ENCODE measurements around the gene KIAA0040. TPM values are rescaled to one million over a fixed set of nuclear protein-coding genes. Genes with fewer than 3 reads are reported as not detected.

The KIAA0040 gene
- total RNA-seq, 1 experiment from 2014 or later: 15.0 TPM

DNA sequence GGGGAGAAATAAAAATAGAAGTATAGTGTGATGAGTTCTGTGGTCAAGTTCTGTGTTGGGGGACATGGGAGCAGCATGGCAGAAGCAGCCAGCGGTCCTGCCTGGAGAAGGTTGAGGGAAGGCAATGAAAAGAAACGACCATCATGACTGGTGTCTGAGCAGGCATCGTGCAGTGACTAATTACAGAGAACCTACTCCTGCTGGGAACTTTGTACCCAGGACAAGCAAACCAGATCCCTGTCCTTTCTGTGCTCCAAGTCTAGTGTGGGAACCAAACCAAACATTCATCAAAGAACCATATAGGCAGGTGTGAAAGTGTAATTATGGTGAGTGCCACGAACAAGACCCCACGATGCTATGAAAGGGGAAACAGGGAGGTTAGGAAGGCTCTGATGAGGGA is 25.8 kb downstream of the KIAA0040 start (continued):
- TF ChIP-seq, protein P1, sequence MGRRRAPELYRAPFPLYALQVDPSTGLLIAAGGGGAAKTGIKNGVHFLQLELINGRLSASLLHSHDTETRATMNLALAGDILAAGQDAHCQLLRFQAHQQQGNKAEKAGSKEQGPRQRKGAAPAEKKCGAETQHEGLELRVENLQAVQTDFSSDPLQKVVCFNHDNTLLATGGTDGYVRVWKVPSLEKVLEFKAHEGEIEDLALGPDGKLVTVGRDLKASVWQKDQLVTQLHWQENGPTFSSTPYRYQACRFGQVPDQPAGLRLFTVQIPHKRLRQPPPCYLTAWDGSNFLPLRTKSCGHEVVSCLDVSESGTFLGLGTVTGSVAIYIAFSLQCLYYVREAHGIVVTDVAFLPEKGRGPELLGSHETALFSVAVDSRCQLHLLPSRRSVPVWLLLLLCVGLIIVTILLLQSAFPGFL (CRISPR knock-in tag; IDR thresholded peaks at IDR 0.05; ENCODE audit: borderline replicate concordance): no peak
- no peak for TF ChIP-seq TEAD4 (CRISPR knock-in tag; IDR thresholded peaks at IDR 0.05)
- TF ChIP-seq SMAD3 (CRISPR knock-in tag; IDR thresholded peaks at IDR 0.05; ENCODE audit: borderline replicate concordance): no peak
- TF ChIP-seq GABPB1 (CRISPR knock-in tag; IDR thresholded peaks at IDR 0.05): no peak
- no peak for TF ChIP-seq TP53 (CRISPR knock-in tag; IDR thresholded peaks at IDR 0.05)
- no peak for TF ChIP-seq FOXJ3 (CRISPR knock-in tag; IDR thresholded peaks at IDR 0.05; ENCODE audit: borderline replicate concordance)
- no peak for TF ChIP-seq ATF1 (CRISPR knock-in tag; IDR thresholded peaks at IDR 0.05)
- TF ChIP-seq, protein P2, sequence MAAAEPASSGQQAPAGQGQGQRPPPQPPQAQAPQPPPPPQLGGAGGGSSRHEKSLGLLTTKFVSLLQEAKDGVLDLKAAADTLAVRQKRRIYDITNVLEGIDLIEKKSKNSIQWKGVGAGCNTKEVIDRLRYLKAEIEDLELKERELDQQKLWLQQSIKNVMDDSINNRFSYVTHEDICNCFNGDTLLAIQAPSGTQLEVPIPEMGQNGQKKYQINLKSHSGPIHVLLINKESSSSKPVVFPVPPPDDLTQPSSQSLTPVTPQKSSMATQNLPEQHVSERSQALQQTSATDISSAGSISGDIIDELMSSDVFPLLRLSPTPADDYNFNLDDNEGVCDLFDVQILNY (CRISPR knock-in tag; IDR thresholded peaks at IDR 0.05): no peak
- no peak for TF ChIP-seq ZNF263 (CRISPR knock-in tag; IDR thresholded peaks at IDR 0.05; ENCODE audit: low read depth)
- TF ChIP-seq ELF4 (CRISPR knock-in tag; IDR thresholded peaks at IDR 0.05; ENCODE audit: low read depth): no peak
- TF ChIP-seq OVOL2 (CRISPR knock-in tag; IDR thresholded peaks at IDR 0.05; ENCODE audit: borderline replicate concordance): no peak

DNA sequence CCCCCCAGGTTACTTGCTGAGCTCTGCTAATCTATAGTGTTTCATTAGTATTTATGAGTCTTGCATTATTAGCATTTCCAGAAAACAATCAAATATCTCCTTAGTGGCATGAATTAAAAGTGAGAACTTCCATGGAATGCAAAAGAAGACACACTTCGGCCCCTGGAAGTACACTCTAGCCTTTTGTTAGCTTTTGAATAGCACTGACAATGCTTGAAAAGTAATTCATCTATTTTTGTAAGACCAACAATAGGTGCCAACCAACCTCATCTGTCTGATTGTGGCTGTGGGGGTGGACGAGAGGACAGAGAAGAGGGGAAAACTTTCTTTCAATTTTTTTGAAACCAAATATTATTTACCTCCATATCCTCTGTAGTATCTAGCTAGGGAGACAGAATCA is 27.8 kb downstream of the KIAA0040 start:
- DNase-seq (ENCODE audit: low spot score): no peak
- ChIA-PET CTCF (interaction anchor here (0.7 to 3.3 kb wide), 7 partner anchors 10 to 556 kb away, joined by 3 to 30 read pairs (median 8); no protein-coding TSS in a partner anchor), POLR2A (no interaction called here)
- no peak for ATAC-seq
- Mint-ChIP-seq H3K4me1 (no peaks in the 10 kb centered on the region), H3K27me3 (ENCODE audit: low read depth) (no peaks in the 10 kb centered on the region), H3K27ac (no peak overlapping the region), H3K4me3 (no peak overlapping the region), H3K9me3 (0 out of 2 replicates have a peak, but pooled peaks cover 3% of the 10 kb centered on the region), H3K36me3 (peaks cover 7% of the 10 kb centered on the region)
- no peak for TF ChIP-seq MYBL2 (CRISPR knock-in tag; IDR thresholded peaks at IDR 0.05)
- TF ChIP-seq, protein P3, sequence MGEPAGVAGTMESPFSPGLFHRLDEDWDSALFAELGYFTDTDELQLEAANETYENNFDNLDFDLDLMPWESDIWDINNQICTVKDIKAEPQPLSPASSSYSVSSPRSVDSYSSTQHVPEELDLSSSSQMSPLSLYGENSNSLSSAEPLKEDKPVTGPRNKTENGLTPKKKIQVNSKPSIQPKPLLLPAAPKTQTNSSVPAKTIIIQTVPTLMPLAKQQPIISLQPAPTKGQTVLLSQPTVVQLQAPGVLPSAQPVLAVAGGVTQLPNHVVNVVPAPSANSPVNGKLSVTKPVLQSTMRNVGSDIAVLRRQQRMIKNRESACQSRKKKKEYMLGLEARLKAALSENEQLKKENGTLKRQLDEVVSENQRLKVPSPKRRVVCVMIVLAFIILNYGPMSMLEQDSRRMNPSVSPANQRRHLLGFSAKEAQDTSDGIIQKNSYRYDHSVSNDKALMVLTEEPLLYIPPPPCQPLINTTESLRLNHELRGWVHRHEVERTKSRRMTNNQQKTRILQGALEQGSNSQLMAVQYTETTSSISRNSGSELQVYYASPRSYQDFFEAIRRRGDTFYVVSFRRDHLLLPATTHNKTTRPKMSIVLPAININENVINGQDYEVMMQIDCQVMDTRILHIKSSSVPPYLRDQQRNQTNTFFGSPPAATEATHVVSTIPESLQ (CRISPR knock-in tag; IDR thresholded peaks at IDR 0.05): no peak
- no peak for TF ChIP-seq ZNF263 (CRISPR knock-in tag; IDR thresholded peaks at IDR 0.05; ENCODE audit: low read depth)
- TF ChIP-seq, protein P4, sequence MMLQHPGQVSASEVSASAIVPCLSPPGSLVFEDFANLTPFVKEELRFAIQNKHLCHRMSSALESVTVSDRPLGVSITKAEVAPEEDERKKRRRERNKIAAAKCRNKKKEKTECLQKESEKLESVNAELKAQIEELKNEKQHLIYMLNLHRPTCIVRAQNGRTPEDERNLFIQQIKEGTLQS (CRISPR knock-in tag; conservative IDR thresholded peaks at IDR 0.05): no peak
- TF ChIP-seq, protein P5, sequence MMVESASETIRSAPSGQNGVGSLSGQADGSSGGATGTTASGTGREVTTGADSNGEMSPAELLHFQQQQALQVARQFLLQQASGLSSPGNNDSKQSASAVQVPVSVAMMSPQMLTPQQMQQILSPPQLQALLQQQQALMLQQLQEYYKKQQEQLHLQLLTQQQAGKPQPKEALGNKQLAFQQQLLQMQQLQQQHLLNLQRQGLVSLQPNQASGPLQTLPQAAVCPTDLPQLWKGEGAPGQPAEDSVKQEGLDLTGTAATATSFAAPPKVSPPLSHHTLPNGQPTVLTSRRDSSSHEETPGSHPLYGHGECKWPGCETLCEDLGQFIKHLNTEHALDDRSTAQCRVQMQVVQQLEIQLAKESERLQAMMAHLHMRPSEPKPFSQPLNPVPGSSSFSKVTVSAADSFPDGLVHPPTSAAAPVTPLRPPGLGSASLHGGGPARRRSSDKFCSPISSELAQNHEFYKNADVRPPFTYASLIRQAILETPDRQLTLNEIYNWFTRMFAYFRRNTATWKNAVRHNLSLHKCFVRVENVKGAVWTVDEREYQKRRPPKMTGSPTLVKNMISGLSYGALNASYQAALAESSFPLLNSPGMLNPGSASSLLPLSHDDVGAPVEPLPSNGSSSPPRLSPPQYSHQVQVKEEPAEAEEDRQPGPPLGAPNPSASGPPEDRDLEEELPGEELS (CRISPR knock-in tag; IDR thresholded peaks at IDR 0.05): no peak
- TF ChIP-seq, protein P6, sequence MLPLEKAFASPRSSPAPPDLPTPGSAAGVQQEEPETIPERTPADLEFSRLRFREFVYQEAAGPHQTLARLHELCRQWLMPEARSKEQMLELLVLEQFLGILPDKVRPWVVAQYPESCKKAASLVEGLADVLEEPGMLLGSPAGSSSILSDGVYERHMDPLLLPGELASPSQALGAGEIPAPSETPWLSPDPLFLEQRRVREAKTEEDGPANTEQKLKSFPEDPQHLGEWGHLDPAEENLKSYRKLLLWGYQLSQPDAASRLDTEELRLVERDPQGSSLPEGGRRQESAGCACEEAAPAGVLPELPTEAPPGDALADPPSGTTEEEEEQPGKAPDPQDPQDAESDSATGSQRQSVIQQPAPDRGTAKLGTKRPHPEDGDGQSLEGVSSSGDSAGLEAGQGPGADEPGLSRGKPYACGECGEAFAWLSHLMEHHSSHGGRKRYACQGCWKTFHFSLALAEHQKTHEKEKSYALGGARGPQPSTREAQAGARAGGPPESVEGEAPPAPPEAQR (CRISPR knock-in tag; IDR thresholded peaks at IDR 0.05): no peak
- TF ChIP-seq IRF2 (CRISPR knock-in tag; IDR thresholded peaks at IDR 0.05; ENCODE audit: borderline replicate concordance, low read depth): no peak
- no peak for TF ChIP-seq CREB1 (CRISPR knock-in tag; IDR thresholded peaks at IDR 0.05)
- no peak for TF ChIP-seq ZNF317 (CRISPR knock-in tag; IDR thresholded peaks at IDR 0.05; ENCODE audit: borderline replicate concordance, low read depth)
- TF ChIP-seq FOXK1 (CRISPR knock-in tag; IDR thresholded peaks at IDR 0.05): no peak
- TF ChIP-seq SOX15 (CRISPR knock-in tag; IDR thresholded peaks at IDR 0.05): no peak
- TF ChIP-seq, protein P7, sequence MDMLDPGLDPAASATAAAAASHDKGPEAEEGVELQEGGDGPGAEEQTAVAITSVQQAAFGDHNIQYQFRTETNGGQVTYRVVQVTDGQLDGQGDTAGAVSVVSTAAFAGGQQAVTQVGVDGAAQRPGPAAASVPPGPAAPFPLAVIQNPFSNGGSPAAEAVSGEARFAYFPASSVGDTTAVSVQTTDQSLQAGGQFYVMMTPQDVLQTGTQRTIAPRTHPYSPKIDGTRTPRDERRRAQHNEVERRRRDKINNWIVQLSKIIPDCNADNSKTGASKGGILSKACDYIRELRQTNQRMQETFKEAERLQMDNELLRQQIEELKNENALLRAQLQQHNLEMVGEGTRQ (CRISPR knock-in tag; IDR thresholded peaks at IDR 0.05): no peak
- TF ChIP-seq, protein P8, sequence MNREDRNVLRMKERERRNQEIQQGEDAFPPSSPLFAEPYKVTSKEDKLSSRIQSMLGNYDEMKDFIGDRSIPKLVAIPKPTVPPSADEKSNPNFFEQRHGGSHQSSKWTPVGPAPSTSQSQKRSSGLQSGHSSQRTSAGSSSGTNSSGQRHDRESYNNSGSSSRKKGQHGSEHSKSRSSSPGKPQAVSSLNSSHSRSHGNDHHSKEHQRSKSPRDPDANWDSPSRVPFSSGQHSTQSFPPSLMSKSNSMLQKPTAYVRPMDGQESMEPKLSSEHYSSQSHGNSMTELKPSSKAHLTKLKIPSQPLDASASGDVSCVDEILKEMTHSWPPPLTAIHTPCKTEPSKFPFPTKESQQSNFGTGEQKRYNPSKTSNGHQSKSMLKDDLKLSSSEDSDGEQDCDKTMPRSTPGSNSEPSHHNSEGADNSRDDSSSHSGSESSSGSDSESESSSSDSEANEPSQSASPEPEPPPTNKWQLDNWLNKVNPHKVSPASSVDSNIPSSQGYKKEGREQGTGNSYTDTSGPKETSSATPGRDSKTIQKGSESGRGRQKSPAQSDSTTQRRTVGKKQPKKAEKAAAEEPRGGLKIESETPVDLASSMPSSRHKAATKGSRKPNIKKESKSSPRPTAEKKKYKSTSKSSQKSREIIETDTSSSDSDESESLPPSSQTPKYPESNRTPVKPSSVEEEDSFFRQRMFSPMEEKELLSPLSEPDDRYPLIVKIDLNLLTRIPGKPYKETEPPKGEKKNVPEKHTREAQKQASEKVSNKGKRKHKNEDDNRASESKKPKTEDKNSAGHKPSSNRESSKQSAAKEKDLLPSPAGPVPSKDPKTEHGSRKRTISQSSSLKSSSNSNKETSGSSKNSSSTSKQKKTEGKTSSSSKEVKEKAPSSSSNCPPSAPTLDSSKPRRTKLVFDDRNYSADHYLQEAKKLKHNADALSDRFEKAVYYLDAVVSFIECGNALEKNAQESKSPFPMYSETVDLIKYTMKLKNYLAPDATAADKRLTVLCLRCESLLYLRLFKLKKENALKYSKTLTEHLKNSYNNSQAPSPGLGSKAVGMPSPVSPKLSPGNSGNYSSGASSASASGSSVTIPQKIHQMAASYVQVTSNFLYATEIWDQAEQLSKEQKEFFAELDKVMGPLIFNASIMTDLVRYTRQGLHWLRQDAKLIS (CRISPR knock-in tag; IDR thresholded peaks at IDR 0.05; ENCODE audit: borderline replicate concordance): no peak
- TF ChIP-seq, protein P9, sequence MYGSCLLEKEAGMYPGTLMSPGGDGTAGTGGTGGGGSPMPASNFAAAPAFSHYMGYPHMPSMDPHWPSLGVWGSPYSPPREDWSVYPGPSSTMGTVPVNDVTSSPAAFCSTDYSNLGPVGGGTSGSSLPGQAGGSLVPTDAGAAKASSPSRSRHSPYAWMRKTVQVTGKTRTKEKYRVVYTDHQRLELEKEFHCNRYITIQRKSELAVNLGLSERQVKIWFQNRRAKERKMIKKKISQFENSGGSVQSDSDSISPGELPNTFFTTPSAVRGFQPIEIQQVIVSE (CRISPR knock-in tag; IDR thresholded peaks at IDR 0.05; ENCODE audit: borderline replicate concordance): no peak

All from WTC11 (cell line).